Ascending aorta (tissue), 2 donors: ENCODE results near the gene EIPR1. TPM values are rescaled to one million over a fixed set of nuclear protein-coding genes. Genes with fewer than 3 reads are reported as not detected.

ENCODE experiments used
- DNase-seq, 2 donors: peaks; one replicate each; pipeline ENCODE4 v3.0.0-alpha.2; 2019; ENCODE audit warnings: low spot score in 2 of 2
- H3K27ac ChIP-seq, 2 donors: fragments of 200-600 bp; sonication (generic); one replicate each; pipeline ENCODE4 v1.5.1; 2016 to 2017; ENCODE audit warnings: mild to moderate bottlenecking in 1 of 2
- H3K27me3 ChIP-seq: fragments of 200-600 bp; sonication (generic); one replicate; pipeline ENCODE4 v1.5.1; 2017
- H3K36me3 ChIP-seq, 2 donors: fragments of 200-600 bp; sonication (generic); one replicate each; pipeline ENCODE4 v1.5.1; 2016
- H3K4me1 ChIP-seq, 2 donors: fragments of 200-600 bp; sonication (generic); one replicate each; pipeline ENCODE4 v1.5.1; 2016 to 2017; ENCODE audit warnings: mild to moderate bottlenecking in 1 of 2
- H3K4me3 ChIP-seq, 2 donors: fragments of 200-600 bp; sonication (generic); one replicate each; pipeline ENCODE4 v1.5.1; 2016 to 2017; ENCODE audit warnings: mild to moderate bottlenecking in 1 of 2
- H3K9me3 ChIP-seq, 2 donors: fragments of 200-600 bp; sonication (generic); one replicate each; pipeline ENCODE4 v1.5.1; 2016
- CTCF ChIP-seq, 3 experiments: fragments of 200-600 bp in 2 of 3; fragments of 450-650 bp in 1 of 3; sonication (generic) in 2 of 3; IDR thresholded peaks; one replicate each; pipeline ENCODE4 v1.5.1; 2016 to 2019; ENCODE audit warnings: antibody characterized with exemption in 3 of 3, mild to moderate bottlenecking in 1 of 3, moderate library complexity in 1 of 3
- intact Hi-C: fragments of 100-400 bp; cut with DNase I; formaldehyde crosslinking; loops from one replicate; pipeline ENCODE4 v1.15.1; 2023
- total RNA-seq: library from RNA; depleted of rRNA; stranded (reverse); fragments of >200 nt; gene quantifications from one replicate; pipeline ENCODE4 v1.1.0, GENCODE V29; 2016

EIPR1 gene
- total RNA-seq, 1 donor from 2014 or later, result 14.5 TPM

DNA sequence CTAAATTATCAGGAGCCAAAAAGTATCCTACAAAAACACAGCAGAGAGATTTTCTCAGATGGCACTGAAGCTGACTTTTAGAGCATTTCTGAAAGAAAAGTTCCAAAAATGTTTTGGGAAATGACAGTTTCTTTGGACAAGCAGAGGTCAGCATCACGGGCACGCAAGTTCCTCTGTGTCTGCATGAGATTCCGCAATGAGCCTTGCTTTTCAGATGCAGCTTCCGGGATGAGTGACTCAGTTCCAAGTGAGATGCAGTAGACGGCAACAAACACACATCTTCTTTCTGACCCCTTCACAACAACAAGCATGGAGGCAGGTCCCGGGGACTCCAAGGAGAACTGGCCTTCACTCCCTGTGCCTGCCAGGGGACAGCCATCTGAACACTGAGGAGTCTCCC lies 76.6 kb downstream of the EIPR1 start:
- Histone ChIP-seq H3K4me3 (no peak overlapping the region), H3K9me3 (no peaks in the 10 kb centered on the region), H3K27me3 (no peaks in the 10 kb centered on the region), H3K4me1 (no peaks in the 10 kb centered on the region), H3K36me3 (no peaks in the 10 kb centered on the region), H3K27ac (no peak overlapping the region)
- DNase-seq, result no peak
- no peak for TF ChIP-seq CTCF (IDR thresholded peaks at IDR 0.05)
- intact Hi-C loops, result loop anchor here (5.0 kb wide), 1 partner anchor 1449 kb away; no protein-coding TSS in a partner anchor

GRCh38 chr2:3300224-3300995 lies 77.2 kb downstream of the EIPR1 start:
- intact Hi-C loops, result loop anchor here (5.0 kb wide), 1 partner anchor 1448 kb away; no protein-coding TSS in a partner anchor
- no peaks in the 10 kb centered on the region for H3K4me1 ChIP-seq
- no peaks in the 10 kb centered on the region for H3K27me3 ChIP-seq
- no peak overlapping the region for H3K4me3 ChIP-seq
- H3K36me3 ChIP-seq, result no peaks in the 10 kb centered on the region
- no peak overlapping the region for H3K27ac ChIP-seq
- no peak for DNase-seq
- no peaks in the 10 kb centered on the region for H3K9me3 ChIP-seq
- no peak for TF ChIP-seq CTCF (IDR thresholded peaks at IDR 0.05)

DNA sequence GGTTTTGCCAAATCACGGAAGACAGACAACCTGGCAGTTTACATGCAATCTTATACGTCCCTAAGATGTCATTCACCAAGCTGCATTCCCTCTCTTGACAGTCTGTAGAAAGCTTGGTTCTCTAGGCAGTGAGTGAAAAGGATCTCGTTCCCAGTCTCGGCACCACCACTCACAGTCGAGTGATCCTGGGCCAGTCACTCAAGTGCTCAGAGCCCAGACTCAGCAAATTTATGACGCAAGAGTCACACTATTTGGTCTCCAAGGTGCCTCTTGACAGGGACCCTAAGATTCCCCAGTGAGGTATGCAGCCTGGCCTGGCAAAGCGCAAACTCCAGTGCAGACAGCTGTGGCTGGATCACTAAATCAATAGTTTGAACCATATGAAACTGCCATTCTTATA lies 77.9 kb downstream of the EIPR1 start:
- Histone ChIP-seq H3K27me3 (no peaks in the 10 kb centered on the region), H3K4me1 (no peaks in the 10 kb centered on the region), H3K36me3 (no peaks in the 10 kb centered on the region), H3K27ac (no peak overlapping the region), H3K9me3 (no peaks in the 10 kb centered on the region), H3K4me3 (no peak overlapping the region)
- intact Hi-C loops, result loop anchor here (5.0 kb wide), 1 partner anchor 1447 kb away; no protein-coding TSS in a partner anchor
- DNase-seq, result peak in 1 of 2 donors; percentile 12
- TF ChIP-seq CTCF (IDR thresholded peaks at IDR 0.05), result no peak

DNA sequence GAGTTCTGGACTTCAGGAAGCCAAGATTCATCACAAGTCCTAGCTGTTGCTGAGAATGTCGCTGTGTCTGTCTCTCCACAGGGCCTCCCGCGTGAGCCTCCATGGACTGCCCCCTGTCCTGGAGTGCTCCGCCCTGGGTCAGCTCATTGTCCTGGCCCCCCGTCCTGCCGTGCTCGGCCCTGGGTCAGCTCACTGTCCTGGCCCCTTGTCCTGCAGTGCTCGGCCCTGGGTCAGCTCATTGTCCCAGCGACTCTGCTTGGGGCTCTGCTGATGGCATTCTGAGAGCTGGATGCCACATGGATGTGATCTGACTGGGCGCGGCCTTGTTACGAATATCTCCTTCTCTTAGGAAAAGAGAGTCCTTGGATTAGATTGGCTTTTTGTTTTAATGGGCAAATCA lies 78.5 kb downstream of the EIPR1 start:
- H3K27me3 ChIP-seq, result no peaks in the 10 kb centered on the region
- H3K36me3 ChIP-seq, result no peaks in the 10 kb centered on the region
- intact Hi-C loops, result no loop called here
- DNase-seq, result peak in 1 of 2 donors; percentile 30
- H3K27ac ChIP-seq, result no peak overlapping the region
- H3K4me3 ChIP-seq, result no peak overlapping the region
- no peaks in the 10 kb centered on the region for H3K9me3 ChIP-seq
- H3K4me1 ChIP-seq, result no peaks in the 10 kb centered on the region
- no peak for TF ChIP-seq CTCF (IDR thresholded peaks at IDR 0.05)

DNA sequence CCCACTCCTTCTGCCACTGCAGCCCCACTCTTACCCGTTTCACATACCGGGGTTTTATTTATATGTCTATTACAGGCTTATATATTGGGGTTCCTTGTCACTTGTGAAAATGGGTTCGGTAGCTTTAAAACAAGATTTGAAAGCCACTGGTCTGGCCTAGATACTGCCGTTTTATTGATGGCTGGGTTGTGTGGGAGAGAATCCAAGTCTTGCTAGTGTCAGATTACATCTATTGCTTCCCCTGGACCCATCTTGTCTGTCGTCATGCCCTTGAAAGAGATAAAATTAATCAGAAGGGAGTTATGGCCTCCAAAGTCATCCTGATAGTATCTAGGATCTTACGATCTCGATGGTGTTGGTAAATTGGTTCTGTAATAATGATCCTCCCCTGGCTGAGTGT lies 79.4 kb downstream of the EIPR1 start:
- Histone ChIP-seq H3K27ac (no peak overlapping the region), H3K4me3 (no peak overlapping the region), H3K4me1 (no peaks in the 10 kb centered on the region), H3K27me3 (no peaks in the 10 kb centered on the region), H3K9me3 (no peaks in the 10 kb centered on the region), H3K36me3 (no peaks in the 10 kb centered on the region)
- TF ChIP-seq CTCF (IDR thresholded peaks at IDR 0.05), result no peak
- intact Hi-C loops, result no loop called here
- peak in 1 of 2 donors; percentile 15 for DNase-seq
